SK-N-SH (cell line): ENCODE data around the gene AHCTF1.

Source experiments
- CTCF ChIP-seq: fragments of 200-600 bp; sonication (generic); IDR thresholded peaks from 2 replicates; pipeline ENCODE4 v1.6.1; 2017; ENCODE audit warnings: antibody characterized with exemption, mild to moderate bottlenecking, moderate library complexity
- EP300 ChIP-seq, 2 experiments: IDR thresholded peaks; 2 replicates each; pipeline versions ENCODE4 v1.4.0 to v1.6.1; 2012; ENCODE audit warnings: borderline replicate concordance in 1 of 2, low read depth in 1 of 2, low read length in 1 of 2
- EZH2phosphoT487 ChIP-seq: fragments of 200-600 bp; sonication (generic); IDR thresholded peaks from 2 replicates; pipeline ENCODE4 v1.6.1; 2017; ENCODE audit warnings: low read depth, mixed run types, mild to moderate bottlenecking, antibody characterized with exemption, moderate library complexity, borderline replicate concordance
- FOSL2 ChIP-seq: IDR thresholded peaks from 2 replicates; pipeline ENCODE4 v1.4.0; 2012; ENCODE audit warnings: low read depth, mild to moderate bottlenecking, moderate library complexity, borderline replicate concordance
- SMC3 ChIP-seq: IDR thresholded peaks from 2 replicates; pipeline ENCODE4 v1.6.1; 2012; ENCODE audit warnings: low read depth, low read length, improper control_type of control experiment

- no peak for TF ChIP-seq CTCF
- no peak for TF ChIP-seq EP300 (IDR thresholded peaks at IDR 0.05; ENCODE audit: borderline replicate concordance in 1 of 2, low read depth in 1 of 2, low read length in 1 of 2)
- TF ChIP-seq FOSL2, result no peak
- no peak for TF ChIP-seq SMC3
- TF ChIP-seq EZH2phosphoT487, result no peak
These were observed 131.4 kb downstream of the AHCTF1 start for GRCh38 chr1:246800356-246800755.
